Measurements from ENCODE around the gene FCER1G.
"Not testable (repeated sequence)": the region's sequence is repeated elsewhere in the genome, so short reads cannot be mapped to it uniquely, and the experiment has no call there.

The FCER1G gene

DNA sequence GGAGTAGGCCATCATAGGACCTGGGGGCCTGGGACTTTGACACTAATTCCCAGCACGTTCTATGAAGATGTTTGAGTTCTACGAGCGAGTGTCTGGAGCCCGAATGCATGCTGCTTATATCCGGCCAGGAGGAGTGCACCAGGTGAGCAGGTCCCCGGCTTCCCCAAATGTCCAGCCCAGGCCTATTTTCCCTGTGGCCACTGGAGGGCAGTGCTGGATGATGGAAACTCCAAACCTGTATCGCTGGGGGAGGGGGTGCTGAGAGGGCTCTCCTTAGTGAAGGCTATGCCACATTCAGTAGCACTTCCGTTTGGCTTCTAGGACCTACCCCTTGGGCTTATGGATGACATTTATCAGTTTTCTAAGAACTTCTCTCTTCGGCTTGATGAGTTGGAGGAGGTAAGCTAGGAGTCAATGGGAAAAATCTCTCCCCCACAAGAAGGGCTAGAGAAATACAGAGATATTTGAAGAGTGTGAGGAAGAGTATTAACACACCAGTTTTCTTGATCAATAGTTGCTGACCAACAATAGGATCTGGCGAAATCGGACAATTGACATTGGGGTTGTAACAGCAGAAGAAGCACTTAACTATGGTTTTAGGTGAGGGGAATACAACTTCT lies 5.2 kb upstream of the FCER1G start:
- peak; percentile 14 for DNase-seq

DNA sequence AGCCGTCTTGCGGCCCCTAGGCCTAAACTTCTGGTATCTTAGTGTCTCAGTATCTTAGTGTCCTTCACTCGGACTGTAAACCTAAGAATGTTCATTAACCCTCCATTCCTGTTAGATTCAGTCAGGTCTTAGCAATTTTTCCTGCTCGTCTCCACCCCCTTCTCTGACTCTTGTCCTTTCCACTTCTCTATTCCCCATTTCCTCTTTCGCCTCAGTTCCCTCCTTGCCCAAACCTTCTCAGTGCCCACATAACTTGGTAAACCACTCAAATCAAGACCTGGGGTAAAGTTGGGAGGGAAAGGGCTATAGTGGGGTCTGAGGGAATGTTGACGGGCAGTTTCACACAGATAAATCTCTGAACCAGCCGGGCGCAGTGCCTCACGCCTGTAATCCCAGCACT lies 726 bp upstream of the FCER1G start:
- DNase-seq, result no peak

DNA sequence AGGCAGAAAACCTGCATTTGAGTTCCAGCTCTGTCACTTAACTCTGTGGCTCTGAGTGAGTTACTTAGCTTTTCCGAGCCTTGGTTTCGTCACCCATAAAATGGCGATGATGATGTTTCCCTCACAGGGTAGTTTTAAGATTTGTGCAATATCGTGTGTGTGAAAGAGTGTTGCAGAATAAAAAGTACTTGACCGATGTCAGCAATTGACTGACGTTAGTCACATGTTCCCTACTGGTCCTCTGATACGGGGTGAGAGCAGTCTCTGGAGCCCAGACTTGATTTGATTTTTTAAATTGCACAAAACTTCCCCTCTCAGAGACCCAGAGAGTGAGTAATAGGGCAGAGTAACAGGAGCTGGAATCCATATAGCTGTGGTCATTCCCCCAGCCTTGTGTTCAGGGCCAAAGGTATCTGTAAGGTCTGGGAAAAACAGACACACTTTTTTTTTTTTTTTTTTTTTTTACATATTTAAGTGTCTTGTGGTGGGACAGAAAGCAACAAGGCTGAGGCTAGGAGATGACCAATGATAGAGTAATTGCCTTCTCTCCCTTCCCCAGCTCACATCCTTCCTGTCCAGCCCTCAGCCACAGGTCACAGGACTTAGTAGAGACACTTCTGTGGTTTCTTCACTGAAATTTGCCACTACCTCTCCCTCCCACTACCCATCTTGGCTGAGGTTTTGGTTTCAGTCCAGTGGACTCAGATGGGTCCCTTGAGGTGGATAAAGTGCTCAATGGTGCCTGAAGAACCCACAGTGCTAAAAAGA lies 2.0 kb downstream of the FCER1G start:
- no peak for DNase-seq

DNA sequence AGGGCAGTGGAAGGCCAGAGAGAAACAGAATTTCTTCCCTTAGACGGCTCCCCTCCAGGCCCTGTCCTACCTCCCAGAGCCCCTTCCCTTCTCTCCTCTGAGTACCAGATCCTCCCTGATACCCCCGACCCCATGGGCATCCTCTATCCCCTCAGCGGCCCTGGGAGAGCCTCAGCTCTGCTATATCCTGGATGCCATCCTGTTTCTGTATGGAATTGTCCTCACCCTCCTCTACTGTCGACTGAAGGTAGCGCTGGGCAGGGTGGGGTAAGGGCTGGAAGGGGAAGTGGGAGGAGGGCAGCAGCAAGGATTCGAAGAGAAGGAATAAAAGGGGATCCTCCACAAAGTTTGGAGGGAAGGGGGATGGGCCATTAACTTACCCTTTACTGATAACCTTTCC lies 2.7 kb downstream of the FCER1G start:
- no peak for DNase-seq

DNA sequence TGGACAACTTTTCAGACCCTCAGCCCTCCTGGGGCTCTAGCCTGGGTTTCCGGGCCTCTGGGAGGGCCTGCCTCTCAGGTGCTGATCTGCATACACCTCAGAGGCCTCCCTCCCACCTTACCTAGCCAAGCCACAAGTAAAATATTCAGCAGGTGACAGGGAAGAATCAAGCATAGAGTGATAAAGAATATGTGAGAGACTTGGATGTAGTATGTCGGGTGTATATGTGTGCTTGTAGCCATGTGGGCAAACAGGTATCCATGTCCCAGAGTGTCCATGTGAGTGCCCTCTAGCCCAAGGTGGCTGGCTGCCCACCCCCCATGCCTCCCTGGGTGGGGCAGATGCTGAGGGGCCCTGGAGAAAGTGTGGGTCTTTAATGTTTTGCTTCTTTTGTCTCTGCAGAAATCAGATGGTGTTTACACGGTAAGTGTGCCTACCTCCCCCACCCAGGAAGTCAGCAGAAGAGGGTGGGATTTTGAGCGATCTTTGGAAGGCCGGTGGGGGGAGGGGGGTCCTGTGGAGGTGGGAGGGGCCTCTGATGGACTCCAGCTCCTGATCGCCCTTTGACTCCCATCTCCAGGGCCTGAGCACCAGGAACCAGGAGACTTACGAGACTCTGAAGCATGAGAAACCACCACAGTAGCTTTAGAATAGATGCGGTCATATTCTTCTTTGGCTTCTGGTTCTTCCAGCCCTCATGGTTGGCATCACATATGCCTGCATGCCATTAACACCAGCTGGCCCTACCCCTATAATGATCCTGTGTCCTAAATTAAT lies 3.4 kb downstream of the FCER1G start:
- no peak for DNase-seq

DNA sequence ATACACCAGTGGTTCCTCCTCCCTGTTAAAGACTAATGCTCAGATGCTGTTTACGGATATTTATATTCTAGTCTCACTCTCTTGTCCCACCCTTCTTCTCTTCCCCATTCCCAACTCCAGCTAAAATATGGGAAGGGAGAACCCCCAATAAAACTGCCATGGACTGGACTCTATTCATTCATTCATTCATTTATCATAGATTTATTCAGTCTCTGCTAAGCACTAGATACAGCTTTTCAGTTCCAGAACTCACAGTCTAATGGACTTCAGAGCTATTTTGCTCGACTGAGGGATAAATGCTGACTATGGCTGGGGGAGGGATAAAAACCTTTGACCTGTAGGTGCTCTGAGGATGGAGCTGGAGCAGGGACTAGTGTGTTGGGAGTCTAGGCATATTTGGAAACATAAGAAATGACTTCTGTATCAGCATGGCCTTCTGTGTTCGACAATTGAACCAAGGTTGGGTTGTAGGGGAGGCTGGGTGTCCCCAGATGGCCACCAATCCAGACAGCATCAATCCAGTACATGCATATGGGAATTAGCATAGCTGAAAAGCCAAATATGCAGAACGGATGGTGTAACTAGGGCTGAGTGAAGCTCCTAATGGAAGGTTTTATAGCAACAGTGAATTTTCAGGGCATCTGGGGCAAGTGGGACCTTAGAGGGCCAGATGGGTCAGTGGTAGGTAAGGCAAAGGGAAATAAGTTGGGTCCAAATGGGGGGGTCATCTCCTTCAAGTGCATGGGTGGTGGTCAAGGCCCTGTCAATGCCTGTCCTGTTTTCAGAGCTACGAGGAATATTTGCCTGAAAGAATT lies 4.2 kb downstream of the FCER1G start:
- no peak for DNase-seq

DNA sequence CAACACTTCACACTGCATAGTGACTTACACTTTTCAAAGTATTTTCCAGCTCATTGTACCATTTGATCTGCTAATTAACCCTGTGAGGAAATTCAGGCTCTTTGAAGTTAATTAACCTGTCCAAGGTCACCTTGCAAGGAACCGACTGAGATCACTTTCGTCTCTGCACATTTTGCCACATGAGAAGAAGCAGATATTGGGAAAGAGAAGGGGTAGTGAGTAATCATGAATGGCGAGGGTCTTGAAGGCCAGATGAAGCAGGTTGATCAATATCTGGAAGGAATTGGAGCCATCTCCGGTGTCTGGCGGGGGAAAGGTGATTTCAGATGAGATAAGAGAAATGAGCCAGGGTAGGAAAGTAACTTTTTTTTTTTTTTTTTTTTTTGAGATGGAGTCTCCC lies 4.9 kb downstream of the FCER1G start:
- no peak for DNase-seq

DNA sequence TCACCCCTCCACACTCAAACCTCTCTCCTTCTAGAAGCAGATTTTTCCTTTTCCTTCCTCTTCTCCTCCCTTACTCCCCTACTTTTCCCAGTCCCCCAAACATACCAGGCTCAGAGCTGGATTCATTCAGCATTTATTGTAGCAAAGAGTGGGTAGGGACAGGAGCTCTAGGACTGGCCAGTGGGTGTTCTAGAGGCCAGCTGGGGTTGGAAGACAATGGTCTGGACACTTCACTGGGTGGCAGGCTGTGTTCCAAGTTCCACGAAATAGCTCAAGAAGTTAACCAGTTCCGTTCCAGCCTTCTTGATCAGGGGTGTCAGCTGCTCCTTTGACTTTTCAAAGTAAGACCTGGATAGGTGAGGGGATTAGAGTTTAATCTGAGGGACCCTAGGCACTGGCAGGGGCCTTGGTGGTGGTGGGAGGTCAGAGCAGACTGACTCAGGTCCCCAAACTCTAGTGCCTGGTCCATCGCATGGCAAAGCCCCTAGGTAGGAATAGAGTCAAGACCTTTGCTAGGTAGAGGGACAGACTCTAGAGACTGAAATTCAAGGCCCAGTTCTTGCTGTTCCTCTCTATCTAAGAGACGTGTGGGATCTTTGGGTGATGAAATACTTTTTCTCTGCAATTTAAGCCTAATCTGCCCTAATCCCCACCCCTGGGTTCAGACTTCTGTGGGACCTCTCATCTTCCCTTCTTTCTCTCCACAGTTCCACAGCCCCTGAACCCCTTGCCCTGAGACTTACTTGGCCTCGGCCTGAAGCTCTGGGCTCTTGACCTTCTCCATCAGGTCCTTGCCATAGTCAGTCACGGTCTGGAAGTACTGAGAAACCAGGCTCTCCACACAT lies 7.3 kb downstream of the FCER1G start:
- no peak for DNase-seq

DNA sequence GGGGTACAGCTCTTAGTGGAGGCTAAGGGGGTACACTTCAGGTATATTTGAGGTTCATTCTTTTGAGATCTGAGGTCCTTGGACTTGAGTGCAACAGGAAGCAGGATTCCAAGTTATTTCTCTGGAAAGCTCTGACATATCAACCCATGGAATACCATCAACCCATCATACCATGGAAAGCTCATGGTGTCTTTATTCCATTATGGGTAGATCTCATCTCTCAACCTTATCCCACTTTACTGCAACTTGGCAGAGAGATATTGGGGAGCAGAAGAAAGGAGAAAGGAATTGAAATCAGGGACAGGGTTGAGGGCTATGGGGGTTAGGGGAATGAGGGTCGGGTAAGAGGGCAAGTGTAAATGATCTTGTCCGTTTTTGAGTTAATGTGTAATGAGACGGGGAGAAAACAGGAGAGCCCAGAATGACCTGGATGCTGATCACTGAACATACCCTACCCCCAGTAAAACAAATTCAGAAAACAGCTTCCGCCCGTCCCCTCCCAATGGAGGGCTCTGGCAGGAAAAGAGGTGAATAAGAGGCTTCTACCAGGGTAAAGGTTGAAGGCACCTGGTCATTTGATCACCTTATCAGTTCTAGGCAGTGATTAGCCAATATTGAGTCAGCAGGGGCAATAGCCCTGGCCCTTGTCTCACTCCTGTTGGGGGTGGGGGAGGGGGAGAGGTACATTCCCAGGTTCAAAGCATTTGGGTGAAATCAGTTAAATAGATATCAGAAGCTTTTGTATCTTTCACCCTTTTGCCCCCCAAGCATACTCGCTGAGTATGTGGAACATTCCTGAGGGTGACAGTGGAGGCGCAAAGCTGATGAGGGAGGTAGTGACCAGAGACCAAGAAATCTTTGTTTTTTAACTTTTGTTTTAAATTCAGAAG lies 9.0 kb downstream of the FCER1G start:
- no peak for DNase-seq

DNA sequence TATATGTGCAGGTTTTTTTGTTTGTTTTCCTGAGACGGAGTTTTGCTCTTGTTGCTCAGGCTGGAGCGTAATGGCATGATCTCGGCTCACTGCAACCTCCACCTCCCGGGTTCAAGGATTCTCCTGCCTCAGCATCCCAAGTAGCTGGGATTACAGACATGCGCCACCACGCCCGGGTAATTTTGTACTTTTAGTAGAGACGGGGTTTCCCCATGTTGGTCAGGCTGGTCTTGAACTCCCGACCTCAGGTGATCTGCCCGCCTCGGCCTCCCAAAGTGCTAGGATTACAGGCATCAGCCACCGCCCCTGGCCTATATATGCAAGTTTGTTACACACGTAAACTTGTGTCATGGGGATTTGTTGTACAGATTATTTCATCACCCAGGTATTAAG lies 9.6 kb downstream of the FCER1G start:
- DNase-seq, result not testable (repeated sequence)

DNA sequence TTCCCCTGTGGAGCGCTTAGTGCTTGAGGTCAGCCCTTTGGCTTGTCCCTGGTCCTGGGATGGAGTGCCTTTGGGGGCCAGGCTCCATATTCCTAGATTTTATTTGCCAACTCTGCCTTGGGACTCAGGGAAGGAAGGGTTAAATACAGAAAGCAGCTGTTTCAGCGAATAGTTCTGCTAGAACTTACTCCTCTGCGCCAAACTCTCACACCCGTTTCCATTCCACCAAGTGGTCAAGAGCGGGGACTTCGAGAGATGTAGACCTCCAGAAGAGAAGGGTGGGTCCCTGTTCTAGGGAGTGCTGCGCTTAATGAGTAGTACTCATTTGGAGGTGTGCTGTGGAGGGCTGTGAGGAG lies 10.1 kb downstream of the FCER1G start:
- no peak for DNase-seq

DNA sequence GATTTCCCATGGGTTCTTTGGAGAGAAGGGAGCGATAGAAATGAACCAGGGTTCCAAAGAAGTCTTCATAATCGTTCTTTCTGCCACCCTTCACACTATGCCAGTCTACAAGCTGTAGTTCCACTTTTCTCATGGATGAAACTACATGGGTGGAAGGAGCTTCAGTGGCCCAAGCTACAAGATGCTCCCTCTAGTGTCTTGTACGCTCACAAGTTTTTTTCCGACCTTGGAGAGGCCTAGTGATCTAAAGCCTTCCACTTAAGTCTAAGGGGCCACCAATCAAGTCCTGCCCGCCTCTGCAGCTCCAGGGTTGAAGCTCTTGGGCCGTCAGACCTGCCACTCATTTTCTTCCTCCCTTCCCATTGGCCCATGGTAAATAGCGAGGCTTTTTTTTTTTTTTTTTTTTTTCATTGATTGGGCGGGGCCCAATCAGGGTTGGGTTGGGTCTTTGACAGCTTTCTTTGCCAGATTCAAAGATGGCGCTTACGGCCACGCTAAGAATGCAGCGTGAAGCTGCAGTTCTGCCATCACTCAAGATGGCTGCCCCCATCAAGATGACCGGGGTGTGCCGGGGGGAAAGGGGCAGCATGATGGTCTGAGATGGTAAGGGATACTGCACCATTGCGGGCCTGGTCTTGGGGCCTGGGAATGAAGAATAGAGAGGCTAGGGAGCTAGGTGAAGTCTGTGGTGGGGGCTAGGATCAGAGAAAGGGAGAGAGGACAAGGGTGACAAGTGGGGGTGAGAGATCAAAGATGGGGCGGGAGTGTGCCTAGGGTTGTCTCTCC lies 10.6 kb downstream of the FCER1G start, which contains the start of gene TOMM40L:
TOMM40L (plus strand) TSS at position 527 of the 786 bp plus-strand sequence. CDS start 430 bp downstream, outside the sequence.
- DNase-seq, result peak; percentile 99

DNA sequence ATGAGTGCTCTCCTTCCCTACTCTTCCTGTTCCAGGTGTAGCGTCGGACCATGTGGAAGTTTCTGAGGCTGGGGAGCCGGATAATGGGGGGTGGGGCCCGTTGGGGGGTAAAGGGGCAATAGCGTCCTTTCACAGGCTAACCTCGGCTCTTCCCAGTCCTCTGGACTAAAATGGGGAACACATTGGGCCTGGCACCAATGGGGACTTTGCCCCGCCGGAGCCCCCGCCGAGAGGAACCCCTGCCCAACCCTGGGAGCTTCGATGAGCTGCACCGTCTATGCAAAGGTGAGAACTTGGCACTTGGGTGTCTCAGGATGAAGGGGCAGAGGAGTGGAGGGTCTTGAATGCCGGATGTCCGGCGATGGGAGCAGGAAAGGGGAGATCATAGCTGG lies 11.2 kb downstream of the FCER1G start:
- DNase-seq, result no peak

DNA sequence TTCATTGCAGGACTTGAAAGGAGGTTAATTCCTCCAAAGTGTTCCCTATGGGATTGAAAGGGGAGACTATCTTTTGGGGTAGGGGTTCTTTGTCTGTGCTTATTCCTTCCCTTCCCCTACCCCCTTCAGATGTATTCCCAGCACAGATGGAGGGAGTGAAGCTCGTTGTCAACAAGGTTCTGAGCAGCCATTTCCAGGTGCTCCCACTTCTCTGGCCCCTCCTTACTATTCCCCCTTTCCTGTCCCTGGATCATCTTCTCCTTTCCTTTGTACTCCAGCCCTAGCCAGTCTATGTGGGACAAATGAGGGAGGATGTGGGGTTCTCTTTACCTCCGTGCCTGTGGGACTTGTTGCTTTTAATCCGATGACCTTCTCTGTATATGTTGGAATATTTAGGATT lies 11.7 kb downstream of the FCER1G start:
- no peak for DNase-seq

DNA sequence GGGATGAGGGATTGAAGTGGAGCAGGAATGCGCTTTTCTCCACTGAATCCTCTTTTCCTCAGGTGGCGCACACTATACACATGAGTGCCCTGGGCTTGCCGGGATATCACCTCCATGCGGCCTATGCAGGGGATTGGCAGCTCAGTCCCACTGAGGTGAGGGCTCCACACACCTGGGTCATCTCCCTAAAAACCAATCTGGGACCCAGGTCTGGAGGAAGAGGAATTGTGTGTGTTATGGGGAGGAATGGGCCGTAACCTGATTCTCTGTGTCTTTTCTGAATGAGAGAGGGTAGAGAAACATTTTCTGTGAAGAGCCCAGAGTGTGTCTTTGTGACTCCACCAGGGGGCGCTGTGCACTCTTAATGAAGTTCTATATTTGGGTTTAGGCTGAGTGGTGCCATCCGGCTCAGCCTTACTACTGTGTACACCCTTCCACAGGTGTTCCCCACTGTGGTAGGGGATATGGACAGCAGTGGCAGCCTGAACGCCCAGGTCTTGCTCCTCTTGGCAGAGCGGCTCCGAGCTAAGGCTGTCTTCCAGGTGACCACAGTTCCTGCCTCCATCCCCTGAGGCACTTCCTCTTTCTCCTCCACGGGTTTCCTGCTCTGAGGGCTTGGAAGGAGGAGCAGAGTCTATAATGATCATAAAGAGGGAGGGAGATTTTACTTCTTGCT lies 12.2 kb downstream of the FCER1G start:
- DNase-seq, result peak; percentile 36

DNA sequence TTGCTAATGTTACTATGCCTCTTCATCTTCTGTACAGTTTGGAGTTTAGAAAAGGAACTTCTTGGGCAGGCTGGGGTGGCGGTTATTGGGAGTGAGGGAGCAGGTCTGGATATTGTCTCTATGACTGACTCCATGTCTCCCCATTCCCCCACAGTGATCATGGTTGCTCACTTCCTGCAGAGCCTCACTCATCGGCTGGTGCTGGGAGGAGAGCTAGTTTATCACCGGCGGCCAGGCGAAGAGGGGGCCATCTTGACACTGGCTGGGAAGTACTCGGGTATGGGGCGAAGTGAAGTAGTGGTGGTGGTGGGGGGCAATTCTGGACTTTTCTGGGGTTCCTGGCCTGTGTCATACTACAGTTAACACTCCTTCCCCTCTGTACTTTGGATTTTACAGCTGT lies 12.9 kb downstream of the FCER1G start:
- no peak for DNase-seq

DNA sequence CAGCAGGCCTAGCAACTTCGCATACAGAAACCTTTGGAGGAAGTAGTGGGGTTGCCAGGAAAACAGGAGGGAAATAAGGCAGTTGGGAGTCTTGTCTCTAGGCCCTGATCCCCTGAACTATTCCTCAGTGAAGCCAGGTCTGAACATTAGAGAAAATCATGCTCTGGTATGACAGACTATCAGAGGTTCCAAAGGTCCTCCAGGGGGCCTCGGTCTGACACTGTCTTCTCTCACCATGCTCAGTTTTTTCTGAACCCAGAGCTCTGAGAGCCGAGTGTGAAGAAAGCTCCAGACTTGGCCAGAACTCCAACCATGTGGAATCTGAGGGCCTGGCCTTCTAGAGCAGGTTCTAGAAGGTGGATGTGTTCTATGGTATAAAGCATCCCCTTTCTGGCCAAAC lies 14.8 kb downstream of the FCER1G start:
- DNase-seq, result no peak

DNA sequence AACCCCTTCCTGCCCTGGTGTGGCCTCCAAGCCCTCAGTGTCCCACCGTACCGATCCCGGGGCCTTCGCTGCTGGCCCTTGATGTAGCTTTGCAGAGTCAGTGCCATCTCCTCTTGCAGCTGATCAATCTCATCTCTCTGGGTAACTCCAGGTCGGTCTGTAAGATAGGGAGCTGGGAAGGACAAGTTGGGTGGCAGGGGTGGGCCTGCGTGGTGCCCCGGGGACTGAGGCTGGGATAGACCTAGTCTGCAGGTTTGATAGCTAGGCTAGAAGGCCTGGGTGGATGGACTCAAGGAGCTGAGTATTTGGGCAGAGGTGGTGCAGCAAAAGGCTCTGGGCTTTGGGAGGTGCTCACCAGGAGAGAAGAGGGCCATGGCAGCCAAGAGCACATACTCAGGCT lies 15.7 kb downstream of the FCER1G start:
- DNase-seq, result no peak

DNA sequence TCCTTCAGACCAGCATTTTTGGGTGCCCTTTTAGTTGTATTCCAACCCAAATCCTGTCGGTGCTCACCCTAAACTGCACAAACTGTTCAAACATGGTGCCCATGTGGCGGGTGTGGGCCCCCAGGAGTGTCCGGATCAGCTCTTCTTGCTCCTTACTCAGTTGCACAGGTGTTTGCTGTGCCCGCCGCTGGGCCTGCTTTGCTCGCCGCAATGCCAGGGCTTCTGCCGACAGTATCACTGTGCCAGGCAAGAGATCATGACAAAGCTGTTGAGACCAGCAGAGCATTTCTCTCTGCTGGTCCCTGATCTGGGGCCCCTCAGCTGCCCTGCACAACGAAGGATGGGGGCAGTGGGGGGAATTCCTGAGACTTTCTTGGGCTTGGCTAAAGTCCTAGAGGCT lies 18.0 kb downstream of the FCER1G start:
- DNase-seq, result no peak

Data from DMS 273 treated with DMSO at 0.1 percent for 48 hours (cell line).